NCI-H146 treated with DMSO at 0.1 percent for 48 hours (cell line): ENCODE results near the gene MTARC2.

Source experiments
- DNase-seq: peaks from one replicate; lab custom pipeline; 2025; ENCODE audit not compliant: unreplicated experiment; lab: John Stamatoyannopoulos, UW

MTARC2 gene

GRCh38 chr1:220797044-220797443, 48.9 kb downstream of the MTARC2 start:
- DNase-seq = no peak

- DNase-seq = no peak
Measured at GRCh38 chr1:220797553-220797952, 49.4 kb downstream of the MTARC2 start.

DNA sequence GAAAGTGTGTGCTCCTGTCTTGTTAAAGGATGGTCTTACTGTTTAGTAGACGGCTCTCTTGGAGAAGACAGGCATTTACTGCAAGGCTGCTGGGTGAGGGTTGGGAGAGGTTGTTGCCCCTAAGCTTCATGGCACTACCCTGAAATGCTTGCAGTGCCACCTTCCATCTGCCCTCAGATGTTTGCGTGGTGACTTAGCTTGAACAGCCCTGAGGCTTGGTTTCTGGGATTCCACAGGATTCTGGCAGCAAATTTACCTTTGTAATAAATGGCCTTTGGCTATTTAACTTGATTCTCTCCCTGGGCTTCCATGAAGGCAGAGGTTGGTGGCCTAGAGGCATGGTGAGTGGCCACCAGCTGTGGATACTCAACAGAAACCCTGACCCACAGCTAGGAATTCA, 50.2 kb downstream of the MTARC2 start:
- DNase-seq = no peak

DNA sequence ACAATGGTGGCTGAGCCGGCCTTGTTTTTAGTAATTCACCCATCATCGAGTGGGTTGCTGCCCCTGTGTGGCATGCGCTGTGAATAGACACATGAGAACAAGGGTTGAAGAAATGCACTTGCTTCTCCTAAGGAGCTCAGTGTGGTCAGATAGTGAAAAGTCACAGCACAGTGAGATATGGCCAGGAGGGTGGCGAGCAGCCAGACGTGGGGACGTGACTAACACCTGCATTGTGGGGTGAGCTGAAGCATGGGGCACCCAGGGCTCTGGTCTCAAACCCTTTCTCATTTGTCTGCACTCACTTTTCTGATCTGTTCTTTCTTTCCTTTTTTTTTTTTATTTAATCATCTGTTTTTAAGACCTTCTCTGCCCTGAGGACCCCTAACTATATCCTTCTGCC, 52.1 kb downstream of the MTARC2 start:
- DNase-seq = no peak

DNA sequence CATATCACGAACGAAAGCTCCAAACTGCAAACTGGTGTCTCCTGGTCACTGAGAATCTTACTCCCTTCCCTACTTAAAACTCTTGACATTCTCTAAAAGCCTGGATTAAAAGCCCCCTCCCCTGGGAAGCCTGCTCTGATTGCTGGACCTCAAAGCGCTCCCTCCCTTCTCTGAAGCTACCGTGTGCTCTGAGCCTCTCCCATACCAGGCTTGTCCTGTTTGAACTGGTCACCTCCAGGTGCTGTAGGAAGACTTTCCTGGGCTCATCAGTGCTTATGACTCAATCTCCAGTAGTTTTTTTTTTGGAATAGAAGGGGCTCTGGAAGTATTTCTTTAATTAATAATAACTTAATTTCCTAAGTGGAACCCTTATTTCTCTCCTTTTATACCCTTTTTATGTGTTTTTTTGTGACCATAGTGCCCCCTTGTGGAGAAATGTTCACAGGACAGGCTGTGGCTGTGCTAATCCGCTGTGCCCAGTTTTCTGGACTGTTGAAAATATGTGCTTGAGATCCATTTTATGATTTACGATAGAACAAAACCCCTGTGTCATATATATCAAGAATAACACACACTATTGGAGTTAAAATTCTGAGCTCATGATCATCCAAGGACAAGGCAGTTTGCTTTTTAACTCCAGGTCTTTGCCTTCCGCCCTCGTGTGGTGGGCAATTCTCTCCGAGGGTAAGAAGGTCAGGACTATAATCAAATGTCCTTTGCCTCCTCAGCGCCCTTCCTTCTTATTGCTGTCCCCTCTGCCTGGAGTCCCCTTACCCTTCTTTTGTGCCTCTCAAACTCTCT, 55.5 kb downstream of the MTARC2 start:
- DNase-seq = no peak

DNA sequence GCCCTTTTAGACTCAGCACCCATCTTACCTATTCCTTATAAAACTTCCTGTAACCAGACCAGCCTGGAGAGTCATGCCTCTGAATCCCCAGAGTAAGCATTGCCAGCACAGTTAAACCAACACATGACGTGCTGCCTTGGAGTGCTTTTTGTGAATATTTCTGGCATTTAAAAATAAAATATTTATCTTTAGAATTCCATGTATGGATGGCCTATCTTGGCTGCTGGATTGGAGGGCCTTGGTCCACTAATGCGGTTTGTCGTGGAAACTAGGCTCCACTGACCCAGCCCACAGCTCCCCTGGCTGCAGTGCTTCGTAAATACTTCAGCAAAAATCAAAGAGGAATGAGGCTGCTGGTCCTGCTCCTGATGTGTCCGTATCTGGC, 56.1 kb downstream of the MTARC2 start:
- no peak for DNase-seq

DNA sequence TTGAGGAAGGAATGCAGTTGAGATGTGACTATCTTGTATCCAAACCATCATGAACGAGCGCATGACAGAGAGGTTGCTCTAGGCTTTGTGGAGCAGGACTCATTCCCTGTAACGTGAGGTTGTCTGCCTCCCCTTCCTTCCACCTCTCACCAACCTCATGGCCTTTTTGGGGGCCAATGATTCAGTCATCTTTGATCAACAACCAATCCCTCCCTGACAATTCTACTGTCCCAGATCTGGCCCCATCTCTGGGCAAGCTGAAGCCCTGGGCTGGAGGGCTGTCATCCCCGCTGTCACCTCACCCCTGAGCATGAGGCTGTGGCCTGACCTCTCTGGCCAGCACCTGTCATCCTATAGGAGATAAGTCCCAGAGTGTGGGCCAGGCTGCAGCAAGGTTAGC, 58.3 kb downstream of the MTARC2 start:
- DNase-seq = no peak

GRCh38 chr1:220807726-220808125, 59.6 kb downstream of the MTARC2 start:
- no peak for DNase-seq

GRCh38 chr1:220808345-220809186, 60.4 kb downstream of the MTARC2 start:
- DNase-seq = no peak

GRCh38 chr1:220809187-220809550, 61.0 kb downstream of the MTARC2 start:
- DNase-seq = no peak

GRCh38 chr1:220809704-220810103, 61.6 kb downstream of the MTARC2 start:
- no peak for DNase-seq

DNA sequence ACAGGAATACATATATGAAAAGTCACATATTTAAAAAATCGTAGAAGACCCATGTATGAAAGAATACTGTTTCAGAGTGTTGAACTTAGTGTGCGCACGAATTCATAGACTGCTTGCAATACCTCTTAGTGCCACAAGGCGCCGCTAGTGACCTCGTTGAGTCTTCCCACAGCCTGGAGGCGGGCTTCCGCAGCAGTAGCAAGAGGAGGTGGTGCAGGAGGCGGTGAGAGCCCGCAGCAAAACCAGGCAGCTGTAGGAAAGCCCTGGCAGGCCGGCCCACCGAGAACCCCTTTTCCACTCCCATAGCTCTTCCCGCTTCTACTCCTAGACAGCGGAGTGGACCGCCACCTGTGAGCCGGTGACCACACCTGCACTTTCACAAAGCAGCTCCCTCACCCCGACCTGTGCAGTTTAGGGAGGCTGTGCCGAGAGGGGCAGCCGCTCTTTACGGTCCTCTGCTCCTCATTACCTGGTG, 62.1 kb downstream of the MTARC2 start:
- DNase-seq = peak; percentile 41

DNA sequence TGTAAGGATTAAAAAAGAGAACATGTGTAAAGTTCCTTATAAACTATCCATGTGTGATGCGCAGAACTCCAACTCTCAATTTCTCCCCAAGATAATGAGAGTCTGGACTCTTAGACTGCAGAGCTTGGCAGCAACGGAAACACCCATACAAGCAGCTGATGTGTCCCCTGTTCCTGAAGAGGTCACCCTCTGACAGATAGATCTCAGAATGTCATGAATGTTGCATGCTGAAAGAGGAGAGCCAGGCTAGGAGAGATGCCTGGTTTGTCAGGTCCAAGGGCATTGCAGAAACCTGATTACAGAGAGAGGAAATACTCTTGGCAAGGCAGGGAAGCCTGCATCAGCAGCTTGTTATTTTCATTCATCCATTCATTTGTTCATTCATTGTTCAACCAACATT, 62.8 kb downstream of the MTARC2 start:
- no peak for DNase-seq

GRCh38 chr1:220811695-220812094, 63.6 kb downstream of the MTARC2 start:
- no peak for DNase-seq

- DNase-seq = no peak
Measured at GRCh38 chr1:220812308-220812707, 64.2 kb downstream of the MTARC2 start.

DNA sequence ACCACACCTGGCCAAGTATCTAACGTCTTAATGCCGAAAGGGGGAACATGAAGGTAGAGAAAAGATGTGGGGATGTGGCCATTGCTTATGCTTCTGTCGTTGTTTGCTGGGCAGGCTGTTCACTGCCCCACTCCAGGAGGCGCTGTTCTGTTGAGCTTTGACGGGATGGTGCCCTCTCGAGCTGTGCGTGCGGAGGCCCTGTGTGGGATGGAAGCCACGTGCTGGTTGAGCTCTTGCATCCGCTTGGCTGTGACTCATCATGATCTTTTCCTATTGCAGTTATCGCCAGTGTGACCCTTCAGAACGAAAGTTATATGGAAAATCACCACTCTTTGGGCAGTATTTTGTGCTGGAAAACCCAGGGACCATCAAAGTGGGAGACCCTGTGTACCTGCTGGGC, 64.9 kb downstream of the MTARC2 start:
- no peak for DNase-seq

DNA sequence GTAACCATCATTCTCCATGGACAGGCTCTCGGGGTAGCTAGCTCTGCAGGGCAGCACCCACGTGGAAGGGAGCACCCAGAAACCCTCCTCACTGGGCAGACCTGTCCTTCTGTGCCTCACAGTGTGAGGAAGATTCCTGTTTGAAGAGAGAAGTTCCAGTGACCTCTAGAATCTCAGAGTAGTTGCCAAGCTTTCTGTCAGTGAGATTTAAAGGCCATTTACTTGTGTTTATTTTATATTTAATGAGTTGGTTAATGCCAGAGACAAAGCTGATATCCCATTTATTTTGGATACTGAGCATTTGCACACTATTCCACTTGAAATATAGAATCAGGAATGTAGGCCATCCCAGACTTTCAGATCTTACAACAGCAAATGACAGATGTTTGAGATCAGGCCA, 67.3 kb downstream of the MTARC2 start:
- DNase-seq = no peak

GRCh38 chr1:220817907-220818306, 69.8 kb downstream of the MTARC2 start:
- DNase-seq = no peak

GRCh38 chr1:220818421-220819173, 70.5 kb downstream of the MTARC2 start:
- DNase-seq = no peak

GRCh38 chr1:220819467-220820026, 71.4 kb downstream of the MTARC2 start:
- DNase-seq = no peak
